NCI-H446 (cell line): ENCODE measurements around the gene KCNIP1.
"Not testable (repeated sequence)": the region's sequence is repeated elsewhere in the genome, so short reads cannot be mapped to it uniquely, and the experiment has no call there.

Experiments used
- DNase-seq, 2 experiments: peaks; one replicate each; lab custom pipeline; 2025; lab: John Stamatoyannopoulos, UW

KCNIP1 gene

GRCh38 chr5:170537451-170538095 lies 33.8 kb downstream of the KCNIP1 start:
- DNase-seq = no peak

GRCh38 chr5:170538096-170538465 lies 34.3 kb downstream of the KCNIP1 start:
- DNase-seq = no peak

- no peak for DNase-seq
These were observed 35.1 kb downstream of the KCNIP1 start for GRCh38 chr5:170538696-170539586.

GRCh38 chr5:170540271-170540670 lies 36.5 kb downstream of the KCNIP1 start:
- DNase-seq = no peak

- DNase-seq = no peak
These were observed 37.4 kb downstream of the KCNIP1 start for GRCh38 chr5:170541146-170541769.

GRCh38 chr5:170542691-170543293 lies 39.0 kb downstream of the KCNIP1 start:
- DNase-seq = no peak

GRCh38 chr5:170545313-170545712 lies 41.5 kb downstream of the KCNIP1 start:
- DNase-seq = no peak

GRCh38 chr5:170545811-170546210 lies 42.0 kb downstream of the KCNIP1 start:
- no peak for DNase-seq

- no peak for DNase-seq
These were observed 42.5 kb downstream of the KCNIP1 start for GRCh38 chr5:170546282-170546681.

GRCh38 chr5:170550382-170550781 lies 46.6 kb downstream of the KCNIP1 start:
- DNase-seq = not testable (repeated sequence)

GRCh38 chr5:170551076-170551475 lies 47.3 kb downstream of the KCNIP1 start:
- DNase-seq = no peak

- DNase-seq = no peak
These were observed 47.8 kb downstream of the KCNIP1 start for GRCh38 chr5:170551622-170552021.

- DNase-seq = no peak
These were observed 48.8 kb downstream of the KCNIP1 start for GRCh38 chr5:170552621-170553115.

GRCh38 chr5:170553218-170553617 lies 49.4 kb downstream of the KCNIP1 start:
- no peak for DNase-seq

GRCh38 chr5:170554521-170555267 lies 50.9 kb downstream of the KCNIP1 start:
- DNase-seq = no peak

- DNase-seq = no peak
These were observed 53.5 kb downstream of the KCNIP1 start for GRCh38 chr5:170557314-170557713.

- no peak for DNase-seq
These were observed 55.5 kb downstream of the KCNIP1 start for GRCh38 chr5:170559296-170559695.

GRCh38 chr5:170560938-170561337 lies 57.1 kb downstream of the KCNIP1 start:
- DNase-seq = no peak

GRCh38 chr5:170562166-170562874 lies 58.5 kb downstream of the KCNIP1 start:
- DNase-seq = no peak

GRCh38 chr5:170562875-170563228 lies 59.0 kb downstream of the KCNIP1 start:
- DNase-seq = no peak
